HS-27A (cell line): ENCODE measurements around the gene TBATA.

ENCODE experiments used
- DNase-seq: peaks from one replicate; pipeline ENCODE4 v3.0.0-alpha.2; 2012; ENCODE audit warnings: low read depth, missing footprints

The TBATA gene

GRCh38 chr10:70742537-70743429 lies 42.4 kb downstream of the TBATA start:
- no peak for DNase-seq

- no peak for DNase-seq
Measured at GRCh38 chr10:70740406-70741288, 44.5 kb downstream of the TBATA start.

DNA sequence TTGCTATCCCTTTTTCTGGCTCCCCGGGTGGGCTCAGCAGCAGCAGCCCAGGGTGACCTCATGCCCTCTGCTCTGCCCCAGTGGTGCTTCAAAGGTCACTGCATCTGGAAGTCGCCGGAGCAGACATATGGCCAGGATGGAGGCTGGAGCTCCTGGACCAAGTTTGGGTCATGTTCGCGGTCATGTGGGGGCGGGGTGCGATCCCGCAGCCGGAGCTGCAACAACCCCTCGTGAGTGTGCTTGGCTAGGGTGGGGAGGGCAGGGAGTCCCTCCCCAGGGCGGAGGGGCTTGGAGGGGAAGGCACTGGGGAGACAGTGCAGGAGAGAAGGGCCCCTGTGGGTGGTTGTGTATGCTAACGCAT lies 46.4 kb downstream of the TBATA start:
- DNase-seq: no peak

DNA sequence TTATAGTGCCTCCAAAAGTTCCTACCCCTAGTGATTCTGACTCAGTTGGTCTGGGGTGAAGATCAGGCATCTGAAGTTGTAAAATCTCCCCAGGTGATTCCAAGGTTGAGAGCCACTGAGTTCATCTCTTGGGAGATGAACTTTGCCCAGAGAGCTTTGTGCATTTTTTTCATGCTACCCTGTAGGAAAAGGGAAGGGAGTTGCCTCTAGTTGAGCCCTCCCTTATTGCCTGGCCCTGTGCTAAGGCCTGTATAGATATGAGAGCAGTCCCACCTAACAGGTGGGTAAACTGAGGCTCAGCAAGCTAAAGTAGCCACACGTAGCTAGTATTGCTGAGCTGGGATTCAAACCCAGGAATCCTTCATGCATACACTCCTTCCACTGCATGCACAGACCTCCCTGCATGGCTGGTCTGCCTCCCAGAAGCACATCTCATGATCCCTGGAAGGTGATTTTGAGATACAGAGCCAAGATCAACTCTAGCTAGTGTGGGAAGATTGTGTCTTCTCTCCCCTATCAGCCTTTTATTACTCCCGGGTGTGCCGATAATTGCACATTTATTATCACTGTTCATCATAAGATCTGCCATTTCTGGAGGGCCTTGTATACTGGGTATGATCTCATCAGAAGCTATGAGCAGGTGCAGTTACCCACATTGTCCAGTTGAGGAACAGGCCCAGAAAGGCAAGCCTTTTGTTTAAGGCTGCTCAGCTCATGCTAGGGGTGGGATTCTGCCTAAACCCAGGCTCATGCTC lies 47.0 kb downstream of the TBATA start:
- DNase-seq: no peak

DNA sequence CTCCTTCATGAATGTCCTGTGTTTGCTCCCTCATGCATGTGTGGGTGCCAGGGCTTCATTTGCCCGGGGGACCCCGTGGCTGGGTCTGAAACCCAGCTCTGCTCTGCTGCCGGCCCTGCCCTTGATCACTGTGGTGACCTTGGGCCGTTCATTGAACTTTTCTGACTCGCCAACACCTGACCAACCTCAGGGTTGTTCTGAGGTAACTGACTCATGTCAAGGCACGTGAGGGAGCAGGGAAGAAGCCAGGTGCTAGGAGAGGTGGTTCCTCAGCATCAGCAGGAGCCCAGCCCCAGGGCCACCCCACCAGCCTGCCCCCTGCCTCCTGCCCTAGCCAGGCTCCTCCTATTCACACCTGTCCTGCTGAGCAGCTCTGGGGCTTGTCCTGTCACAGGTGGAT lies 47.9 kb downstream of the TBATA start:
- DNase-seq: no peak

- DNase-seq: no peak
Measured at GRCh38 chr10:70736525-70736924, 48.7 kb downstream of the TBATA start.

DNA sequence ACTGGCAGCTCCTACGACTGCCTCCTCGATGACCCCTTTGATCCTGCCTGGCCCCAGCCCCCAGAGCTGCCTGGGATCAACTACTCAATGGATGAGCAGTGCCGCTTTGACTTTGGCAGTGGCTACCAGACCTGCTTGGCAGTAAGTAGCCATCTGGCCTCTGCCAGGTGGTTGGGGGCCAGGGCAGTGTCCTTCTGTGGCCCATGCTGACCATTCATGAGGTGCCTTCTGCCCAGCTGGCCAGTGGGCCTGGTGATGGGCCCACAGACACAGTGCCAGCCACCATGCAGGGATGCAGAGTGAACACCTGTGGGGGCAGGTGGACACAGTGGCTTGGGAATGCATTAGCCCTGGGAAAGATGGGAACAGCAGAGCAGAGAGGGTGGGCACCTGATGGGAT lies 50.0 kb downstream of the TBATA start:
- no peak for DNase-seq

DNA sequence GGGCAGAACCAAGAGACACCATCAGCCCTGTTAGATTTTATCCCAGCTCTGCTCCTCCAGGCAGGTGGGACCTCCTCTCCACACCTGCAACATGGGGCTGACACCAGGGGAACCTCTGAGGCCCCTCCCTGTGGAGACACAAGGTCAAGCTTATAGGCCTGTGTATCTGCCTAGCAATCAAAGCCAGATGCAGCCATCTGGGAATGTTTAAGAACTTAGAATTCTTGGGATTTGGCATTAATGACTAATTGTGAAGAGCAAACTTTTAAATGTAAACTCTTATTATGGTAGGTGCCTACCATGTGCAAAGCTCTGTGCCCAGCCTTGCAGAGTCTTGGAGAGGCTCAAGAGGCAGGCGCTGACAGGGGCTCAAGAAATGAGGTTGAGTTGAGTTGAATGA lies 52.1 kb downstream of the TBATA start:
- DNase-seq: no peak

- no peak for DNase-seq
Measured at GRCh38 chr10:70732569-70732968, 52.6 kb downstream of the TBATA start.

GRCh38 chr10:70730955-70731354 lies 54.2 kb downstream of the TBATA start:
- DNase-seq: no peak

DNA sequence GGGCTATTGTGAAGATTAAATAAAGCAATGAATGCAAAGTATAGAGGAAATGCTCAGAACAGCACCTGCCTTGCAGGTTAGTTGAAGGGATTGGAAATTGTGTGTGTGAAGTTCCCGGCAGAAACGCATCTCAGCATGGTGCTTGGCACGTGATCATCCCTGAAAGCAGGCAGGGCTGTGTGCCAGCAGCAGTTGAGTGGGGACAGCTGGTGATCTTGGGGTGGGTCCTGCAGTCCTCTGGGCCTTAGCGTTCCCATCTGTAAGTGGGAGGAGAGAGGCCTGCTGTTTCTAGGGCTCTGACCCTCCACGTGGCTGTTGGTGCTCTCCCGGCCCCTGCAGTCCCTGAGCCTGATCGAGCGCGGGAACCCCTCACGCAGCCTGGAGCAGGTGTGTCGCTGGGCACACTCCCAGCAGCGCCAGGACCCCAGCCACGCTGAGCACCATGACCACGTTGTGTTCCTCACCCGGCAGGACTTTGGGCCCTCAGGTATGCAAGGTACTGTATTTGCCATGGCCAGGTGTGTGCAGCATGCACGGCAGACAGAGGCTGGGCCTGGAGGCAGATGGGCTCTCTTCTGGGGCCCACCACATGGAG lies 55.3 kb downstream of the TBATA start:
- no peak for DNase-seq

- DNase-seq: no peak
Measured at GRCh38 chr10:70728328-70728727, 56.8 kb downstream of the TBATA start.

DNA sequence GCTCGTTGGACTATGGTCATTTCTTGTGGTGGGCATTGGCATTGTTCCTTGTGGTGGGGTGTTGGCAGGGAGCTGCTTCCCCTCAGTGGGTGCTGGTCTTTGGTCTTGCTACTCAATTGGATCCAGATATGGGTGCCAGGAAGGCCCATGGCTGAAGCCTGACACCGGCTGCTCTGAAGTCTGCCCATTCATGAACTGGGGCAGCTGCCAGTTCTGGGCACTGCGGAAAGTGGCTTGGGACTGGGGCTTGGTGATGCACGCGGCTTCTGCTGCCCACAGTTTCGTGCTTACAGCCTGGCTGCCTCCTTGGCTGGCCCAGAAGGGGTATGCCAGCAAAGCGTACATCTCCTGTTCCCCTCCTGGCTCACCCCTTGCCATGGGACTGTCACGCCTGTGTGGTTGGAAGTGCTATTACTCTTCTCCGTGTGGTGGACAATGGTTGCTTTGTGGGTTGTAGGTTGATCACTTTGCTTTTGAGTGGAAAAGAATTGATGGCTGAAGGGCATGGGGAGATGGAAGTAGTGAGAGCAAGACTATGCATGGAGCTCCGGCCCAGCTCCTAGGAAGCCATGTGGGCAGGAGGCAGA lies 58.2 kb downstream of the TBATA start:
- DNase-seq: no peak

DNA sequence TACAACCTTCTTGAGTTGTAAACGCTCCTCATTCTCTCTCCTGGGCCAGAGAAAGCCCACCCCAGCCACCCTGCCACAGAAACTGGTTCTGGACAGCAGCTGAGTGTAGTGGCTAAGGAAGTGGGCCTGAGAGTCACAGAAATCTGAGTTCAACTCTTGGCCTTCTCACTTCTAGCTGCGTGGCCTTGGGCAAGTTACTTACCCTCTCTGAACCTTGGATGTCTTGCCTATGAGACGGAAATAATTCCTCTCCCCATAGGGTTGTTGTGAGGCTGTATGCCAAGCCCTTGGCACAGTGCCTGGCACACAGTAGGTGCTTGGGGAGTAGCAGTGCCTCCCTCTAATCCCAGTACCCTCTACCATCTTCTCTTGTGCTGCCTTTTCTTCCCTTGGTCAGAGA lies 61.4 kb downstream of the TBATA start:
- DNase-seq: no peak

GRCh38 chr10:70722820-70723424 lies 62.3 kb downstream of the TBATA start:
- DNase-seq: no peak
